Heart left ventricle (tissue), 16 donors: Measurements from ENCODE around the gene SWAP70. TPM values are rescaled to one million over a fixed set of nuclear protein-coding genes. Genes with fewer than 3 reads are reported as not detected.
"Not testable (repeated sequence)": the region's sequence is repeated elsewhere in the genome, so short reads cannot be mapped to it uniquely, and the experiment has no call there.

ENCODE experiments used
- ATAC-seq, 4 donors: fragments of 200-7000 bp; cut with Tn5 transposase; one replicate each; pipeline ENCODE4 v1.9.1; 2020 to 2022; ENCODE audit warnings: moderate library complexity in 4 of 4, mild to moderate bottlenecking in 3 of 4, moderate number of reproducible peaks in 1 of 4
- DNase-seq, 5 donors: peaks; one replicate each; pipeline ENCODE4 v3.0.0-alpha.2; 2020
- H3K27ac ChIP-seq, 12 donors: fragments of 200-600 bp; sonication (generic) in 4 of 12; one replicate each; pipeline versions ENCODE4 v1.5.0 to v1.8.0; 2016 to 2022; ENCODE audit warnings: mild to moderate bottlenecking in 2 of 12
- H3K27me3 ChIP-seq, 9 donors: fragments of 200-600 bp; sonication (generic) in 2 of 9; one replicate each; pipeline versions ENCODE4 v1.5.1 to v1.8.0; 2016 to 2022; ENCODE audit warnings: mild to moderate bottlenecking in 3 of 9
- H3K36me3 ChIP-seq, 9 donors: fragments of 200-600 bp; sonication (generic) in 2 of 9; one replicate each; pipeline versions ENCODE4 v1.5.0 to v1.8.0; 2018 to 2022; ENCODE audit warnings: mild to moderate bottlenecking in 2 of 9
- H3K4me1 ChIP-seq, 12 donors: fragments of 200-600 bp; sonication (generic) in 4 of 12; one replicate each; pipeline versions ENCODE4 v1.5.0 to v1.8.0; 2016 to 2022; ENCODE audit warnings: mild to moderate bottlenecking in 3 of 12
- H3K4me3 ChIP-seq, 12 donors: fragments of 200-600 bp; sonication (generic) in 4 of 12; one replicate each; pipeline versions ENCODE4 v1.5.0 to v1.8.0; 2017 to 2022; ENCODE audit warnings: mild to moderate bottlenecking in 9 of 12, moderate library complexity in 4 of 12
- H3K9me3 ChIP-seq, 12 donors: fragments of 200-600 bp; sonication (generic) in 4 of 12; one replicate each; pipeline versions ENCODE4 v1.5.0 to v1.8.0; 2016 to 2022; ENCODE audit warnings: mild to moderate bottlenecking in 1 of 12
- POLR2A ChIP-seq, 2 donors: fragments of 450-650 bp; IDR thresholded peaks; one replicate each; pipeline ENCODE4 v1.6.1; 2017; ENCODE audit warnings: antibody characterized with exemption in 2 of 2, mild to moderate bottlenecking in 2 of 2, moderate library complexity in 2 of 2
- WGBS, 4 donors: extraction: QIAGEN DNeasy Blood & Tissue Kit in 2 of 4; methylation state at CpG; one replicate each; pipeline versions ENCODE4 v1.1.5 to v1.1.7; 2013 to 2018; 5-methylcytosine and 5-hydroxymethylcytosine counted together
- intact Hi-C, 10 donors: fragments of 100-400 bp; cut with DNase I; formaldehyde crosslinking; loops; one replicate each; pipeline versions ENCODE4 v1.11.1 to v1.14.2; 2022
- polyA plus RNA-seq, 2 donors: library from polyadenylated mRNA; stranded (reverse); fragments of 200-250 nt; gene quantifications; one replicate each; pipeline ENCODE4 v1.2.3, GENCODE V29; 2013
- total RNA-seq, 9 donors: library from RNA; depleted of rRNA in 2 of 9; stranded (reverse); fragments of >200 nt in 2 of 9; fragmentation: NEBNext Ultra II Directional in 3 of 9; extraction: Animal tissue kit (Norgen Biotek cat#: 25700) in 3 of 9; gene quantifications; one replicate each; pipeline versions ENCODE4 v1.1.0 to v1.2.4, GENCODE V29; 2016 to 2023
- TF ChIP-seq, protein P1 (sequence below), 12 donors: fragments of 200-600 bp; sonication (generic) in 4 of 12; IDR thresholded peaks; one replicate each; pipeline versions ENCODE4 v1.5.0 to v1.8.0; 2018 to 2022; ENCODE audit warnings: antibody characterized with exemption in 12 of 12, mild to moderate bottlenecking in 5 of 12
- donor health status: ischemic (EF 13 %, LVEDD 7.1; RV severe dilation, severe dysfunction).
- donor health status: healthy with polysubstance abuse.
- donor health status: DM: no; HTN: yes; CAD: no.
- donor health status: DM: no; HTN: no; CAD: no.
- donor health status: ischemic (EF 25% LVEDD 6.9; RV normal size, moderate dysfunction).
- donor health status: ischemic (EF 25% LVEDD 5.7; RV mildly dilated, moderate dysfunction).
- donor health status: healthy.
- donor health status: DM: yes; HTN: yes; CAD: no.
- donor health status: ischemic (EF 35%, LVEDD 5.7; RV mildly dilated, moderate dysfunction).
- donor health status: nonischemic (EF 11% LVEDD 7.7; RV severe dilation, severe dysfunction).
- donor health status: DM: yes; HTN: yes; CAD: no.
- donor health status: PGD.
- donor health status: ischemic (EF 29% LVEDD 5.4; RV normal size, mild dysfunction).
- donor health status: nonischemic (EF 23%, LVEDD 6.1; RV moderate dilation, normal function).

The SWAP70 gene
- total and polyA plus RNA-seq, 11 donors: 6.0 to 38.5 (median 21.8) TPM

DNA sequence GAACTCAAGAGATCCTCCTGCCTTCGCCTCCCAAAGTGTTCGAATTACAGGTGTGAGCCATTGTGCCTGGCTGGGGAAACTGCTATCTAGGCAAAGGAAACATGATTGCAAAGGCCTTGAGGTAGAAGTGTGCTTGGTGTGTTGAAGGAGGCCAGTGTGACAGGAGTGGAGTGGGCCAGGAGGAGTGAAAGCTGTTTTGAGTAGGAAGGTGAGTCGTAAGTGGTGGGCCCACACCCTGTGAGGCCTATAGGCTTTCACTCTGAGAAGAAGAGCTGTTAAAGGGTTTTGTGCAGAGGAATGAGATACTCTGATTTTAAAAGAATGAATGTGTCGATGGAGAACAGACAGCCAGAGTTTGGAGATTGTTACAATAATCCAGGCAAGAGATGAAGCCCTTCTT lies 47.0 kb upstream of the SWAP70 start:
- WGBS, 4 donors: 96 to 98% (median 98%) methylated on average over 4 of the region's 4 CpGs
- no peaks in the 10 kb centered on the region for H3K36me3 ChIP-seq
- intact Hi-C loops: loop anchor here in 8 of 10 donors (5.0 to 10.0 kb wide), 8 partner anchors 40 to 708 kb away; partner anchors contain the start of genes SWAP70 (in 2 of the 8) and ADM (in 1 of the 8)
- H3K4me1 ChIP-seq: peaks cover 0 to 28% (median 17%) of the 10 kb centered on the region in 12 donors
- H3K9me3 ChIP-seq: no peaks in the 10 kb centered on the region
- no peak for ATAC-seq
- TF ChIP-seq POLR2A (IDR thresholded peaks at IDR 0.05): no peak
- TF ChIP-seq, protein P1, sequence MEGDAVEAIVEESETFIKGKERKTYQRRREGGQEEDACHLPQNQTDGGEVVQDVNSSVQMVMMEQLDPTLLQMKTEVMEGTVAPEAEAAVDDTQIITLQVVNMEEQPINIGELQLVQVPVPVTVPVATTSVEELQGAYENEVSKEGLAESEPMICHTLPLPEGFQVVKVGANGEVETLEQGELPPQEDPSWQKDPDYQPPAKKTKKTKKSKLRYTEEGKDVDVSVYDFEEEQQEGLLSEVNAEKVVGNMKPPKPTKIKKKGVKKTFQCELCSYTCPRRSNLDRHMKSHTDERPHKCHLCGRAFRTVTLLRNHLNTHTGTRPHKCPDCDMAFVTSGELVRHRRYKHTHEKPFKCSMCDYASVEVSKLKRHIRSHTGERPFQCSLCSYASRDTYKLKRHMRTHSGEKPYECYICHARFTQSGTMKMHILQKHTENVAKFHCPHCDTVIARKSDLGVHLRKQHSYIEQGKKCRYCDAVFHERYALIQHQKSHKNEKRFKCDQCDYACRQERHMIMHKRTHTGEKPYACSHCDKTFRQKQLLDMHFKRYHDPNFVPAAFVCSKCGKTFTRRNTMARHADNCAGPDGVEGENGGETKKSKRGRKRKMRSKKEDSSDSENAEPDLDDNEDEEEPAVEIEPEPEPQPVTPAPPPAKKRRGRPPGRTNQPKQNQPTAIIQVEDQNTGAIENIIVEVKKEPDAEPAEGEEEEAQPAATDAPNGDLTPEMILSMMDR (IDR thresholded peaks at IDR 0.05): no peak
- no peak overlapping the region for H3K27ac ChIP-seq
- DNase-seq: no peak
- H3K4me3 ChIP-seq: no peak overlapping the region
- H3K27me3 ChIP-seq: no peaks in the 10 kb centered on the region

DNA sequence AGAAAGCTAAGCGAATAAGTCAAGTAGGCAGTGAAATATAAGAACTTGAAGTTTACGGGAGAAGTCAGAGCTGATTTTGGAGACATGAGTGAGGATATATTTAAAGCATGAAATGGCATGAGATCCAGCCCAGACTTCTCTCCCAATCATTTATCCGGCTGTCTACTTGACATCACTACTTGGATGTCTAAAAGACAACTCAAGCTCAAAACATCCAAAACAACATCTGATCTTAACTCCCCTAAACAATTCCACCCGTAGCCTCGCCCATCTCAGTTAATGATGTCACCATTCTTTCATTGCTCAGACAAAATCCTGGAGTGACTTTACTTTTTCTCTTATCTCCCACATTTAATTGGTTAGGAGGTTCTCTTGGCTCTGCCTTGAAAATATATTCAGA lies 45.9 kb upstream of the SWAP70 start:
- H3K9me3 ChIP-seq: no peaks in the 10 kb centered on the region
- 78 to 85% (median 83%) methylated on average over 5 of the region's 5 CpGs for WGBS, 4 donors
- intact Hi-C loops: loop anchor here in 8 of 10 donors (5.0 to 10.0 kb wide), 8 partner anchors 39 to 707 kb away; partner anchors contain the start of genes SWAP70 (in 2 of the 8) and ADM (in 1 of the 8)
- DNase-seq (no peak), ATAC-seq (no peak)
- no peak overlapping the region for H3K4me3 ChIP-seq
- no peaks in the 10 kb centered on the region for H3K36me3 ChIP-seq
- no peak overlapping the region for H3K27ac ChIP-seq
- no peaks in the 10 kb centered on the region for H3K27me3 ChIP-seq
- TF ChIP-seq, protein P1 (IDR thresholded peaks at IDR 0.05): no peak
- TF ChIP-seq POLR2A (IDR thresholded peaks at IDR 0.05): no peak
- H3K4me1 ChIP-seq: peaks cover 0 to 24% (median 14%) of the 10 kb centered on the region in 12 donors

DNA sequence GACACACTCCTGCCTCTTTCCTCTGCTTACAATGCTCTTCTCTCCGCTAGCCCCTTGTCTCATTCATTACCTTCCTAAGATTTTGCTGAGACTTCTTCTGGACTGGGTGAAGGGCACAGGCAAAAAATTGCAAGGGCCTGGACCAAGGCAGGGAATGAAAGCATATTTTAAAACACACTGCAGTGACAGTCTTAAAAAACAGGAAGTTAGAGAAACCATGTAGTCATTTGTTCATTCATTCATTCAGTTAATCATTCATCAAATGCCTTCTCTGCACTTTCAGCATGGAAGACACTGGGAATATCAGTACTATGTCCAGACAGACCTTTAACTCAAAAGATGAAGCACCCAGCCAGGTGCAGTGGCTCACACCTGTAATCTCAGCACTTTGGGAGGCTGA lies 44.9 kb upstream of the SWAP70 start:
- Histone ChIP-seq H3K27me3 (no peaks in the 10 kb centered on the region), H3K27ac (no peak overlapping the region), H3K36me3 (no peaks in the 10 kb centered on the region), H3K4me3 (no peak overlapping the region), H3K9me3 (no peaks in the 10 kb centered on the region), H3K4me1 (peaks cover 0 to 16% (median 9%) of the 10 kb centered on the region in 12 donors)
- no peak for DNase-seq
- intact Hi-C loops: loop anchor here in 8 of 10 donors (5.0 to 10.0 kb wide), 8 partner anchors 38 to 706 kb away; partner anchors contain the start of genes SWAP70 (in 2 of the 8) and ADM (in 1 of the 8)
- no peak for TF ChIP-seq POLR2A (IDR thresholded peaks at IDR 0.05)
- TF ChIP-seq, protein P1 (IDR thresholded peaks at IDR 0.05): no peak
- ATAC-seq: no peak
- WGBS, 4 donors: 94 to 100% (median 96%) methylated on average over 1 of the region's 1 CpG

DNA sequence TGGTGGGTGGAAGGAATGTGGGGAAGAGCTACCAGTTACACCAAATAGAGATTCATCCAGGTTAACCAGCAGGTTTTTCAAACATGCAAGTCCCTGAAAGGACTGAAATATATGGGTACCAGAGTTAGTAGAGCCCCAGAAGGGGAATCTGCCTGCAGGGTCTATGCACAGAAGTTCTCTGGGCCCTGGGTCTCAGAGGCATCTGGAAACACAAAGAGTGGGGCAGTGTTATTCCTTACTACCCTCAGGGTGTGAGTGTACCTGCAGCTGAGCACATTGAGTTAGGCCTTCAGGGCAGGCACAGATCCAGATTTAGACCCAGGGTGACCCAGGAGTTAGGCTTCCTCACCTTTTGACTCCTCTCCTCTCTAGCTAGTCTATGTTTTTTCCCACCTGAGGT lies 43.9 kb upstream of the SWAP70 start:
- no peaks in the 10 kb centered on the region for H3K36me3 ChIP-seq
- H3K4me3 ChIP-seq: no peak overlapping the region
- no peak for DNase-seq
- H3K27me3 ChIP-seq: no peaks in the 10 kb centered on the region
- TF ChIP-seq POLR2A (IDR thresholded peaks at IDR 0.05): no peak
- TF ChIP-seq, protein P1 (IDR thresholded peaks at IDR 0.05): no peak
- peaks cover 0 to 15% (median 2%) of the 10 kb centered on the region in 12 donors for H3K4me1 ChIP-seq
- intact Hi-C loops: loop anchor here in 9 of 10 donors (5.0 to 10.0 kb wide), 9 partner anchors 37 to 705 kb away; partner anchors contain the start of genes SWAP70 (in 2 of the 9) and ADM (in 1 of the 9)
- H3K9me3 ChIP-seq: no peaks in the 10 kb centered on the region
- H3K27ac ChIP-seq: no peak overlapping the region
- no peak for ATAC-seq

DNA sequence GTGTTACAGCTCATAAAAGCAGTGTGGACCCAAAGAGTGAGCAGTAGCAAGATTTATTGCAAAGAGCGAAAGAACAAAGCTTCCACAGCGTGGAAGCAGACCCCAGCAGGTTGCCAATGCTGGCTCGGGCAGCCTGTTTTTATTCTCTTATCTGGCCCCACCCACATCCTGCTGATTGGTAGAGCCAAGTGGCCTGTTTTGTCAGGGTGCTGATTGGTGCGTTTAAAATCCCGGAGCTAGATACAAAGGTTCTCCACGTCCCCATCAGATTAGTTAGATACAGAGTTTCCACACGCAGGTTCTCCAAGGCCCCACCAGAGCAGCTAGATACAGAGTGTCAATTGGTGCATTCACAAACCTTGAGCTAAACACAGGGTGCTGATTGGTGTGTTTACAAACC lies 41.5 kb upstream of the SWAP70 start:
- DNase-seq, H3K9me3 ChIP-seq, H3K27me3 ChIP-seq, H3K36me3 ChIP-seq, H3K4me3 ChIP-seq, ATAC-seq, H3K27ac ChIP-seq: not testable (repeated sequence)
- 70 to 78% (median 76%) methylated on average over 7 of the region's 7 CpGs for WGBS, 4 donors
- intact Hi-C loops: loop anchor here in 1 of 10 donors (5.0 kb wide), 1 partner anchor 130 kb away; no protein-coding TSS in a partner anchor
- peaks cover 0 to 27% (median 15%) of the 10 kb centered on the region in 12 donors for H3K4me1 ChIP-seq

DNA sequence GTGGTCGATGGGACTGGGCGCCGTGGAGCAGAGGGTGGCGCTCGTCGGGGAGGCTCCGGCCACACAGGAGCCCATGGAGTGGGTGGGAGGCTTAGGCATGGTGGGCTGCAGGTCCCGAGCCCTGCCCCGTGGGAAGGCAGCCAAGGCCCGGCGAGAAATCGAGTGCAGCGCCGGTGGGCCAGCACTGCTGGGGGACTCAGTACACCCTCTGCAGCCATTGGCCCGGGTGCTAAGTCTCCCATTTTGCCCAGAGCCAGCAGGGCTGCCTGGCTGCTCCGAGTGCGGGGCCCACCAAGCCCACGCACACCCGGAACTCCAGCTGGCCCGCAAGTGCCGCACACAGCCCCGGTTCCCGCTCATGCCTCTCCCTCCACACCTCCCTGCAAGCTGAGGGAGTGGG lies 40.8 kb upstream of the SWAP70 start:
- not testable (repeated sequence) for DNase-seq, H3K9me3 ChIP-seq, H3K36me3 ChIP-seq, H3K27me3 ChIP-seq, H3K27ac ChIP-seq, ATAC-seq, H3K4me3 ChIP-seq
- 96 to 100% (median 97%) methylated on average over 7 to 23 of the region's 23 CpGs for WGBS, 4 donors
- intact Hi-C loops: loop anchor here in 1 of 10 donors (5.0 kb wide), 1 partner anchor 129 kb away; no protein-coding TSS in a partner anchor
- H3K4me1 ChIP-seq: peaks cover 0 to 29% (median 15%) of the 10 kb centered on the region in 12 donors
